HepG2 (cell line): ENCODE measurements around the gene ALDOA. TPM values are rescaled to one million over a fixed set of nuclear protein-coding genes. Genes with fewer than 3 reads are reported as not detected.

Experiments used
- ATF5 ChIP-seq: sonication (generic); formaldehyde crosslinking; IDR thresholded peaks from 2 replicates; pipeline ENCODE4 v1.4.0; 2020; ENCODE audit warnings: mild to moderate bottlenecking, low read depth, missing genetic modification reagents
- HNF1A ChIP-seq, 2 experiments: sonication (generic) in 1 of 2; formaldehyde crosslinking in 1 of 2; IDR thresholded peaks; 2 replicates each; pipeline versions ENCODE4 v1.4.0 to v1.6.1; 2016 to 2020; ENCODE audit warnings: borderline replicate concordance in 1 of 2, low read depth in 1 of 2, mild to moderate bottlenecking in 1 of 2, missing genetic modification reagents in 1 of 2
- HNRNPH1 ChIP-seq: fragments of 200-400 bp; formaldehyde crosslinking; optimal IDR thresholded peaks from 2 replicates; pipeline ENCODE3; 2017; ENCODE audit warnings: mild to moderate bottlenecking, low read depth, low read length
- JUNB ChIP-seq: sonication (generic); formaldehyde crosslinking; IDR thresholded peaks from 2 replicates; pipeline ENCODE4 v1.8.0; 2022; ENCODE audit warnings: missing genetic modification reagents, mild to moderate bottlenecking, borderline replicate concordance
- PHF20 ChIP-seq: sonication (generic); formaldehyde crosslinking; IDR thresholded peaks from 2 replicates; pipeline ENCODE4 v1.5.0; 2020; ENCODE audit warnings: mild to moderate bottlenecking, missing genetic modification reagents
- SRF ChIP-seq: IDR thresholded peaks from 2 replicates; pipeline ENCODE4 v1.6.1; 2011; ENCODE audit warnings: mild to moderate bottlenecking, low read depth, low read length, moderate library complexity
- ZNF17 ChIP-seq: sonication (generic); formaldehyde crosslinking; IDR thresholded peaks from 2 replicates; pipeline ENCODE4 v1.5.0; 2020; ENCODE audit warnings: mild to moderate bottlenecking, missing genetic modification reagents
- ZUFSP ChIP-seq: sonication (generic); formaldehyde crosslinking; IDR thresholded peaks from 2 replicates; pipeline ENCODE4 v1.9.0; 2021; ENCODE audit warnings: missing genetic modification reagents, mild to moderate bottlenecking, borderline replicate concordance
- polyA plus RNA-seq, 8 experiments: library from polyadenylated mRNA; depleted of rRNA in 3 of 8; stranded (reverse) in 7 of 8; unstranded in 1 of 8; fragments of >200 nt; fragmentation: Illumina TruSeq in 4 of 8; extraction: Trizol in 4 of 8; gene quantifications; 2 replicates each; pipeline versions ENCODE4 v1.2.1 to v1.2.3, GENCODE V29; 2011 to 2016; ENCODE audit warnings: low read depth in 4 of 8, missing spikeins in 1 of 8, mixed read lengths in 1 of 8; ENCODE audit not compliant: insufficient read depth in 1 of 8
- total RNA-seq, 5 experiments: library from RNA; depleted of rRNA; stranded (reverse); fragments of >200 nt; fragmentation: Illumina TruSeq; extraction: Trizol; gene quantifications; 2 replicates each; pipeline ENCODE4 v1.2.3, GENCODE V29; 2016; ENCODE audit warnings: low read depth in 1 of 5
- TF ChIP-seq, protein P1 (sequence below): sonication (generic); formaldehyde crosslinking; IDR thresholded peaks from 2 replicates; pipeline ENCODE4 v1.4.0; 2020; ENCODE audit warnings: missing genetic modification reagents
- TF ChIP-seq, protein P2 (sequence below): sonication (generic); formaldehyde crosslinking; conservative IDR thresholded peaks from 2 replicates; pipeline ENCODE4 v1.4.0; 2020; ENCODE audit warnings: missing genetic modification reagents
- TF ChIP-seq, protein P3 (sequence below): sonication (generic); formaldehyde crosslinking; IDR thresholded peaks from 2 replicates; pipeline ENCODE4 v1.4.0; 2020; ENCODE audit warnings: missing genetic modification reagents, borderline replicate concordance

Gene ALDOA
- total and polyA plus RNA-seq, 2 of the 13 experiments (the other 11 are each of a cell fraction or from before 2014, with no cell fraction given), result 925 to 1,884 TPM

- TF ChIP-seq ATF5 (CRISPR knock-in tag) (no peak; the same call in 1 of the 2 replicates), PHF20 (CRISPR knock-in tag) (peak; percentile 83), HNRNPH1 (peak; percentile 82), ZNF17 (CRISPR knock-in tag) (no peak; the same call in 1 of the 2 replicates), HNF1A (IDR thresholded peaks at IDR 0.05; ENCODE audit: low read depth) (peak; percentile 7; the same call in 1 of the 2 replicates), HNF1A (CRISPR knock-in tag; IDR thresholded peaks at IDR 0.05; ENCODE audit: borderline replicate concordance) (peak; percentile 87; the same call in 1 of the 2 replicates), ZUFSP (CRISPR knock-in tag) (no peak), SRF (peak; percentile 95), JUNB (CRISPR knock-in tag) (peak; percentile 87)
- TF ChIP-seq, protein P1, sequence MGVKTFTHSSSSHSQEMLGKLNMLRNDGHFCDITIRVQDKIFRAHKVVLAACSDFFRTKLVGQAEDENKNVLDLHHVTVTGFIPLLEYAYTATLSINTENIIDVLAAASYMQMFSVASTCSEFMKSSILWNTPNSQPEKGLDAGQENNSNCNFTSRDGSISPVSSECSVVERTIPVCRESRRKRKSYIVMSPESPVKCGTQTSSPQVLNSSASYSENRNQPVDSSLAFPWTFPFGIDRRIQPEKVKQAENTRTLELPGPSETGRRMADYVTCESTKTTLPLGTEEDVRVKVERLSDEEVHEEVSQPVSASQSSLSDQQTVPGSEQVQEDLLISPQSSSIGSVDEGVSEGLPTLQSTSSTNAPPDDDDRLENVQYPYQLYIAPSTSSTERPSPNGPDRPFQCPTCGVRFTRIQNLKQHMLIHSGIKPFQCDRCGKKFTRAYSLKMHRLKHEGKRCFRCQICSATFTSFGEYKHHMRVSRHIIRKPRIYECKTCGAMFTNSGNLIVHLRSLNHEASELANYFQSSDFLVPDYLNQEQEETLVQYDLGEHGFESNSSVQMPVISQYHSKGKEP (CRISPR knock-in tag), result 0 out of 2 replicates have a peak, but pooled peaks have one; percentile 72
- TF ChIP-seq, protein P2, sequence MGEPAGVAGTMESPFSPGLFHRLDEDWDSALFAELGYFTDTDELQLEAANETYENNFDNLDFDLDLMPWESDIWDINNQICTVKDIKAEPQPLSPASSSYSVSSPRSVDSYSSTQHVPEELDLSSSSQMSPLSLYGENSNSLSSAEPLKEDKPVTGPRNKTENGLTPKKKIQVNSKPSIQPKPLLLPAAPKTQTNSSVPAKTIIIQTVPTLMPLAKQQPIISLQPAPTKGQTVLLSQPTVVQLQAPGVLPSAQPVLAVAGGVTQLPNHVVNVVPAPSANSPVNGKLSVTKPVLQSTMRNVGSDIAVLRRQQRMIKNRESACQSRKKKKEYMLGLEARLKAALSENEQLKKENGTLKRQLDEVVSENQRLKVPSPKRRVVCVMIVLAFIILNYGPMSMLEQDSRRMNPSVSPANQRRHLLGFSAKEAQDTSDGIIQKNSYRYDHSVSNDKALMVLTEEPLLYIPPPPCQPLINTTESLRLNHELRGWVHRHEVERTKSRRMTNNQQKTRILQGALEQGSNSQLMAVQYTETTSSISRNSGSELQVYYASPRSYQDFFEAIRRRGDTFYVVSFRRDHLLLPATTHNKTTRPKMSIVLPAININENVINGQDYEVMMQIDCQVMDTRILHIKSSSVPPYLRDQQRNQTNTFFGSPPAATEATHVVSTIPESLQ (CRISPR knock-in tag), result peak; percentile 60; the same call in 1 of the 2 replicates
- TF ChIP-seq, protein P3, sequence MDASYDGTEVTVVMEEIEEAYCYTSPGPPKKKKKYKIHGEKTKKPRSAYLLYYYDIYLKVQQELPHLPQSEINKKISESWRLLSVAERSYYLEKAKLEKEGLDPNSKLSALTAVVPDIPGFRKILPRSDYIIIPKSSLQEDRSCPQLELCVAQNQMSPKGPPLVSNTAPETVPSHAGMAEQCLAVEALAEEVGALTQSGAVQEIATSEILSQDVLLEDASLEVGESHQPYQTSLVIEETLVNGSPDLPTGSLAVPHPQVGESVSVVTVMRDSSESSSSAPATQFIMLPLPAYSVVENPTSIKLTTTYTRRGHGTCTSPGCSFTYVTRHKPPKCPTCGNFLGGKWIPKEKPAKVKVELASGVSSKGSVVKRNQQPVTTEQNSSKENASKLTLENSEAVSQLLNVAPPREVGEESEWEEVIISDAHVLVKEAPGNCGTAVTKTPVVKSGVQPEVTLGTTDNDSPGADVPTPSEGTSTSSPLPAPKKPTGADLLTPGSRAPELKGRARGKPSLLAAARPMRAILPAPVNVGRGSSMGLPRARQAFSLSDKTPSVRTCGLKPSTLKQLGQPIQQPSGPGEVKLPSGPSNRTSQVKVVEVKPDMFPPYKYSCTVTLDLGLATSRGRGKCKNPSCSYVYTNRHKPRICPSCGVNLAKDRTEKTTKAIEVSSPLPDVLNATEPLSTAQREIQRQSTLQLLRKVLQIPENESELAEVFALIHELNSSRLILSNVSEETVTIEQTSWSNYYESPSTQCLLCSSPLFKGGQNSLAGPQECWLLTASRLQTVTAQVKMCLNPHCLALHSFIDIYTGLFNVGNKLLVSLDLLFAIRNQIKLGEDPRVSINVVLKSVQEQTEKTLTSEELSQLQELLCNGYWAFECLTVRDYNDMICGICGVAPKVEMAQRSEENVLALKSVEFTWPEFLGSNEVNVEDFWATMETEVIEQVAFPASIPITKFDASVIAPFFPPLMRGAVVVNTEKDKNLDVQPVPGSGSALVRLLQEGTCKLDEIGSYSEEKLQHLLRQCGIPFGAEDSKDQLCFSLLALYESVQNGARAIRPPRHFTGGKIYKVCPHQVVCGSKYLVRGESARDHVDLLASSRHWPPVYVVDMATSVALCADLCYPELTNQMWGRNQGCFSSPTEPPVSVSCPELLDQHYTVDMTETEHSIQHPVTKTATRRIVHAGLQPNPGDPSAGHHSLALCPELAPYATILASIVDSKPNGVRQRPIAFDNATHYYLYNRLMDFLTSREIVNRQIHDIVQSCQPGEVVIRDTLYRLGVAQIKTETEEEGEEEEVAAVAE (CRISPR knock-in tag), result peak; percentile 83
These were observed at the start of gene ALDOA (continued) for GRCh38 chr16:30065102-30065942.
